Measurements from ENCODE around the gene AFG1L.
"Not testable (repeated sequence)": the region's sequence is repeated elsewhere in the genome, so short reads cannot be mapped to it uniquely, and the experiment has no call there.

The AFG1L gene

DNA sequence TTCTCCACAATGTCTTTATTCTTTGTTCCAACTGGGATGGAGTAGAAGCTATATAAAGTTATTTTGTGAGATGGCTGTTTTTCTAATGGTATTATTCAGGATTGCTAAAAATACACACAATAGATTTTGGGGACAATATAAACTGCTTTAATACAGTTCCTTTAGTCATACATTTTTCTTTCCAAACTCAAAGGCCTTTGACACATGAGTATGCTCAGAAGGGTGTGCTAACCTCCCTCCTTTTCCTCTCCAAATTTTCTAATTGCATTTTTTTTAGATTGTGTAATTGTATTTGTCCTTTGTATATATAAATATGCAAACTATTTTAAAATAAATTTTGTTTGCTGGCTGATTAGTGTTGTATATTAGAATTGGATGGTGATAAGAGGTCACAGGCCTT, 146.3 kb downstream of the AFG1L start:
- ChIA-PET CTCF (no interaction called here), POLR2A (no interaction called here)
- TF ChIP-seq FOXK2 (IDR thresholded peaks at IDR 0.05) = no peak
- TF ChIP-seq ELF4 (IDR thresholded peaks at IDR 0.05) = no peak
- no peak for TF ChIP-seq FOXM1 (IDR thresholded peaks at IDR 0.05; ENCODE audit: borderline replicate concordance)
- TF ChIP-seq SUZ12 (IDR thresholded peaks at IDR 0.05) = no peak
- no peak for TF ChIP-seq CTBP1 (IDR thresholded peaks at IDR 0.05; ENCODE audit: borderline replicate concordance)
- no peak for TF ChIP-seq ZNF384 (IDR thresholded peaks at IDR 0.05)
- no peak for TF ChIP-seq FOXA1 (IDR thresholded peaks at IDR 0.05)
- no peak for TF ChIP-seq LEF1 (IDR thresholded peaks at IDR 0.05; ENCODE audit: borderline replicate concordance)
- TF ChIP-seq TARDBP (IDR thresholded peaks at IDR 0.05) = no peak
- TF ChIP-seq ARNT (IDR thresholded peaks at IDR 0.05) = no peak
- no peak for TF ChIP-seq SP1 (IDR thresholded peaks at IDR 0.05)
- TF ChIP-seq, protein P1, sequence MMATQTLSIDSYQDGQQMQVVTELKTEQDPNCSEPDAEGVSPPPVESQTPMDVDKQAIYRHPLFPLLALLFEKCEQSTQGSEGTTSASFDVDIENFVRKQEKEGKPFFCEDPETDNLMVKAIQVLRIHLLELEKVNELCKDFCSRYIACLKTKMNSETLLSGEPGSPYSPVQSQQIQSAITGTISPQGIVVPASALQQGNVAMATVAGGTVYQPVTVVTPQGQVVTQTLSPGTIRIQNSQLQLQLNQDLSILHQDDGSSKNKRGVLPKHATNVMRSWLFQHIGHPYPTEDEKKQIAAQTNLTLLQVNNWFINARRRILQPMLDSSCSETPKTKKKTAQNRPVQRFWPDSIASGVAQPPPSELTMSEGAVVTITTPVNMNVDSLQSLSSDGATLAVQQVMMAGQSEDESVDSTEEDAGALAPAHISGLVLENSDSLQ (IDR thresholded peaks at IDR 0.05) = no peak
- no peak for TF ChIP-seq NFRKB (IDR thresholded peaks at IDR 0.05)
- no peak for DNase-seq (ENCODE audit: extremely low spot score)

- DNase-seq (ENCODE audit: extremely low spot score) = no peak
- ChIA-PET POLR2A (no interaction called here), CTCF (no interaction called here)
- no peak for TF ChIP-seq TARDBP (IDR thresholded peaks at IDR 0.05)
- no peak for TF ChIP-seq BHLHE40 (IDR thresholded peaks at IDR 0.05; ENCODE audit: borderline replicate concordance)
- no peak for TF ChIP-seq LEF1 (IDR thresholded peaks at IDR 0.05; ENCODE audit: borderline replicate concordance)
- TF ChIP-seq ELF4 (IDR thresholded peaks at IDR 0.05) = no peak
- TF ChIP-seq ARNT (IDR thresholded peaks at IDR 0.05) = no peak
- no peak for TF ChIP-seq FOXA1 (IDR thresholded peaks at IDR 0.05)
- no peak for TF ChIP-seq NFRKB (IDR thresholded peaks at IDR 0.05)
- TF ChIP-seq, protein P1 (IDR thresholded peaks at IDR 0.05) = no peak
- no peak for TF ChIP-seq CTBP1 (IDR thresholded peaks at IDR 0.05; ENCODE audit: borderline replicate concordance)
Observed at GRCh38 chr6:108442770-108443520, 148.1 kb downstream of the AFG1L start.

DNA sequence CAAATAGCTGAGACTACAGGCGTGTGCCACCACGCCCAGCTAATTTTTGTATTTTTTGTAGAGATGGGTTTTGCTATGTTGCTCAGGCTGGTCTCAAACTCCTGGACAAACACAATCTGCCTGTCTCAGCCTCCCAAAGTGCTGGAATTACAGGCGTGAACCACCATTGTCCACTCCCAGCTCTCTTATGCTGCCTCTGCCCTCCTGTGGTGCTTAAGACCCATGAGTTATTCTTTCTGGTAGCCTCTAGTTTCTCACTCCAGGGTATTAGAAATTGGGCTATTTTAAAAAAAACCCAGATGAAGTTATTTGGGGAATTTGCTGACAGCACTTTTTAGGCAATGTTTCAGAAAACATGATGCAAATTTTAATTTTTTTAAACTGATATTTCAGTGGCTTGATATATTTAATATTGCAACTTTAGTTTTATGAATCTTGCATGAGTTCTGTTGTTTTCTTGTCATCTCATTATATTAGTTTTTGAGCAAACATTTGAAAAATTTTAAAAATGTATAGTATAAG, 151.8 kb downstream of the AFG1L start:
- DNase-seq (ENCODE audit: extremely low spot score) = no peak
- no peak for TF ChIP-seq TARDBP (IDR thresholded peaks at IDR 0.05)
- TF ChIP-seq CTBP1 (IDR thresholded peaks at IDR 0.05; ENCODE audit: borderline replicate concordance) = no peak
- no peak for TF ChIP-seq L3MBTL2 (conservative IDR thresholded peaks at IDR 0.05)
- TF ChIP-seq SP1 (IDR thresholded peaks at IDR 0.05) = no peak
- TF ChIP-seq FOXA1 (IDR thresholded peaks at IDR 0.05) = no peak
- no peak for TF ChIP-seq ARNT (IDR thresholded peaks at IDR 0.05)
- no peak for TF ChIP-seq NFRKB (IDR thresholded peaks at IDR 0.05)
- no peak for TF ChIP-seq SUZ12 (IDR thresholded peaks at IDR 0.05)
- TF ChIP-seq BHLHE40 (IDR thresholded peaks at IDR 0.05; ENCODE audit: borderline replicate concordance) = no peak
- TF ChIP-seq LEF1 (IDR thresholded peaks at IDR 0.05; ENCODE audit: borderline replicate concordance) = no peak
- CTCF ChIA-PET = no interaction called here
- POLR2A ChIA-PET = no interaction called here

- DNase-seq (ENCODE audit: extremely low spot score) = no peak
- CTCF ChIA-PET = no interaction called here
- POLR2A ChIA-PET = no interaction called here
- TF ChIP-seq TARDBP (IDR thresholded peaks at IDR 0.05) (no peak), NFRKB (IDR thresholded peaks at IDR 0.05) (no peak), ARNT (IDR thresholded peaks at IDR 0.05) (no peak), ZNF384 (IDR thresholded peaks at IDR 0.05) (no peak), FOXK2 (IDR thresholded peaks at IDR 0.05) (no peak), FOXM1 (IDR thresholded peaks at IDR 0.05; ENCODE audit: borderline replicate concordance) (no peak), FOXA1 (IDR thresholded peaks at IDR 0.05) (no peak), L3MBTL2 (conservative IDR thresholded peaks at IDR 0.05) (no peak), SUZ12 (IDR thresholded peaks at IDR 0.05) (no peak), ELF4 (IDR thresholded peaks at IDR 0.05) (no peak), CTBP1 (IDR thresholded peaks at IDR 0.05; ENCODE audit: borderline replicate concordance) (no peak), LEF1 (IDR thresholded peaks at IDR 0.05; ENCODE audit: borderline replicate concordance) (no peak)
- TF ChIP-seq, protein P1 (IDR thresholded peaks at IDR 0.05) = no peak
Observed at GRCh38 chr6:108448481-108448880, 153.6 kb downstream of the AFG1L start.

DNA sequence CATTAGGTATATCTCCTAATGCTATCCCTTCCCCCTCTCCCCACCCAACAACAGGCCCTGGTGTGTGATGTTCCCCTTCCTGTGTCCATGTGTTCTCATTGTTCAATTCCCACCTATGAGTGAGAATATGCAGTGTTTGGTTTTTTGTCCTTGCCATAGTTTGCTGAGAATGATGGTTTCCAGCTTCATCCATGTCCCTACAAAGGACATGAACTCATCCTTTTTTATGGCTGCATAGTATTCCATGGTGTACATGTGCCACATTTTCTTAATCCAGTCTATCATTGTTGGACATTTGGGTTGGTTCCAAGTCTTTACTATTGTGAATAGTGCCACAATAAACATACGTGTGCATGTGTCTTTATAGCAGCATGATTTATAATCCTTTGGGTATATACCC, 154.9 kb downstream of the AFG1L start:
- DNase-seq (ENCODE audit: extremely low spot score); POLR2A ChIA-PET; CTCF ChIA-PET: not testable (repeated sequence)

DNA sequence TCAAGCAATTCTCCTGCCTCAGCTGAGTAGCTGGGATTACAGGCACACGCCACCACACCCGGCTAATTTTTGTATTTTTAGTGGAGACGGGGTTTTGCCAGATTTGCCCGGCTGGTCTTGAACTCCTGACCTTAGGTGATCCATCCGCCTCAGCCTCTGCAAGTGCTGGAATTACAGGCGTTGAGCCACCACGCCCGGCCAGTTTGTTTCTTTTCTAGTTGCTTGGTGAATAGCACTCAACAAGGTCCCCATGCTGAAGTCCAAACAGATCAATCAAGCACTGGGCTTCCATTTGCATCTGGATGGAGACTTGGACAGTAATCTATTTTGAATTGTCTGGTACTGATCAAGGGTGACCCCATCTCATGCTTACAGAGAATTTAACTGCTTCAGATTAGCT, 157.0 kb downstream of the AFG1L start:
- no peak for DNase-seq (ENCODE audit: extremely low spot score)
- POLR2A ChIA-PET = no interaction called here
- CTCF ChIA-PET = no interaction called here
- TF ChIP-seq CTBP1 (IDR thresholded peaks at IDR 0.05; ENCODE audit: borderline replicate concordance) = no peak
- no peak for TF ChIP-seq ARNT (IDR thresholded peaks at IDR 0.05)
- TF ChIP-seq HDGF (IDR thresholded peaks at IDR 0.05; ENCODE audit: borderline replicate concordance) = no peak
- TF ChIP-seq BHLHE40 (IDR thresholded peaks at IDR 0.05; ENCODE audit: borderline replicate concordance) = no peak
- no peak for TF ChIP-seq SP1 (IDR thresholded peaks at IDR 0.05)
- TF ChIP-seq FOXM1 (IDR thresholded peaks at IDR 0.05; ENCODE audit: borderline replicate concordance) = no peak
- no peak for TF ChIP-seq ZNF384 (IDR thresholded peaks at IDR 0.05)
- TF ChIP-seq LEF1 (IDR thresholded peaks at IDR 0.05; ENCODE audit: borderline replicate concordance) = no peak
- TF ChIP-seq FOXK2 (IDR thresholded peaks at IDR 0.05) = no peak
- TF ChIP-seq L3MBTL2 (conservative IDR thresholded peaks at IDR 0.05) = no peak
- TF ChIP-seq NFRKB (IDR thresholded peaks at IDR 0.05) = no peak
- no peak for TF ChIP-seq TARDBP (IDR thresholded peaks at IDR 0.05)
- TF ChIP-seq SUZ12 (IDR thresholded peaks at IDR 0.05) = no peak
- TF ChIP-seq, protein P1 (IDR thresholded peaks at IDR 0.05) = no peak

Measured in HEK293T (cell line).